KMS-11 (cell line): ENCODE results near the gene BNIP5.
"Not testable (repeated sequence)": the region's sequence is repeated elsewhere in the genome, so short reads cannot be mapped to it uniquely, and the experiment has no call there.

Experiments
- H2AFZ ChIP-seq: fragments of 200-600 bp; sonication (generic); 2 replicates; pipeline ENCODE4 v1.6.1; 2016; ENCODE audit warnings: antibody characterized with exemption, mixed run types, low read depth
- H3K27ac ChIP-seq: fragments of 200-600 bp; sonication (generic); 2 replicates; pipeline ENCODE4 v1.6.1; 2016; ENCODE audit warnings: mild to moderate bottlenecking, mixed run types
- H3K27me3 ChIP-seq: fragments of 200-600 bp; sonication (generic); 2 replicates; pipeline ENCODE4 v1.6.1; 2017; ENCODE audit warnings: mild to moderate bottlenecking, low read depth, mixed run types, moderate library complexity; ENCODE audit not compliant: insufficient read depth
- H3K36me3 ChIP-seq: fragments of 200-600 bp; sonication (generic); 2 replicates; pipeline ENCODE4 v1.6.1; 2017; ENCODE audit warnings: mild to moderate bottlenecking, mixed run types; ENCODE audit not compliant: insufficient read depth
- H3K4me1 ChIP-seq: fragments of 200-600 bp; sonication (generic); 2 replicates; pipeline ENCODE4 v1.6.1; 2016; ENCODE audit warnings: mild to moderate bottlenecking, low read depth, mixed run types; ENCODE audit not compliant: poor library complexity, severe bottlenecking
- H3K4me2 ChIP-seq: fragments of 200-600 bp; sonication (generic); 2 replicates; pipeline ENCODE4 v1.7.0; 2016; ENCODE audit warnings: mild to moderate bottlenecking, mixed run types
- H3K4me3 ChIP-seq: fragments of 200-600 bp; sonication (generic); IDR thresholded peaks from 2 replicates; pipeline ENCODE4 v1.6.1; 2017; ENCODE audit warnings: low read depth, low read length, mixed read lengths; ENCODE audit not compliant: insufficient read depth
- H3K79me2 ChIP-seq: fragments of 200-600 bp; sonication (generic); 2 replicates; pipeline ENCODE4 v1.6.1; 2016; ENCODE audit warnings: low read depth, mixed run types; ENCODE audit not compliant: insufficient read depth
- H3K9ac ChIP-seq: fragments of 200-600 bp; sonication (generic); 2 replicates; pipeline ENCODE4 v1.6.1; 2016; ENCODE audit warnings: mild to moderate bottlenecking, mixed run types
- H4K20me1 ChIP-seq: fragments of 200-600 bp; sonication (generic); 2 replicates; pipeline ENCODE4 v1.6.1; 2016; ENCODE audit warnings: mild to moderate bottlenecking, mixed run types; ENCODE audit not compliant: insufficient read depth
- TF ChIP-seq, protein P1 (sequence below): fragments of 200-600 bp; sonication (generic); conservative IDR thresholded peaks from 2 replicates; pipeline ENCODE4 v1.6.1; 2017; ENCODE audit warnings: low read depth, mild to moderate bottlenecking, antibody characterized with exemption, low read length, moderate library complexity, mixed read lengths

Gene BNIP5

DNA sequence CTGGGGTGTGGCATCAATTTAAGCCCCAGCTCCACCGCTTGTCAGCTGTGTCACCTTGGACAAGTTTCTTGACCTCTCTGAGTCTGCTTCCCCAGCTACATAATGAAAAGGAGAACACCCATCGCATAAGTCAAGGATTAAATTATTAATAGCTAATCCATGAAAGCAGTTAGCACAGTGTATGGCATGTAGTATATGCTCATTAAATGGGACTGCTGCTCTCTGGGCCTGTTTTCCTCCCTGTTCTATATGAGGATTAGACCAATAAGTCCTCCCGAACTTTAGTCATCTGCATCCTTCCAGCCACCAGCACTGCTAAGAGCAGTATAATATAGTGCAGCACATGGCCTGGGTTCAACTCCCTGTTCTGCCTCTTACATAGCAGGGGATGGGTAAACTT lies 31.1 kb upstream of the BNIP5 start:
- Histone ChIP-seq H3K9ac (no peak overlapping the region), H3K36me3 (no peaks in the 10 kb centered on the region), H3K4me1 (peaks cover 8% of the 10 kb centered on the region), H3K4me2 (no peak overlapping the region), H3K27ac (no peak overlapping the region), H2AFZ (no peak overlapping the region), H4K20me1 (no peaks in the 10 kb centered on the region), H3K27me3 (no peaks in the 10 kb centered on the region), H3K4me3 (no peak overlapping the region), H3K79me2 (no peaks in the 10 kb centered on the region)
- TF ChIP-seq, protein P1, sequence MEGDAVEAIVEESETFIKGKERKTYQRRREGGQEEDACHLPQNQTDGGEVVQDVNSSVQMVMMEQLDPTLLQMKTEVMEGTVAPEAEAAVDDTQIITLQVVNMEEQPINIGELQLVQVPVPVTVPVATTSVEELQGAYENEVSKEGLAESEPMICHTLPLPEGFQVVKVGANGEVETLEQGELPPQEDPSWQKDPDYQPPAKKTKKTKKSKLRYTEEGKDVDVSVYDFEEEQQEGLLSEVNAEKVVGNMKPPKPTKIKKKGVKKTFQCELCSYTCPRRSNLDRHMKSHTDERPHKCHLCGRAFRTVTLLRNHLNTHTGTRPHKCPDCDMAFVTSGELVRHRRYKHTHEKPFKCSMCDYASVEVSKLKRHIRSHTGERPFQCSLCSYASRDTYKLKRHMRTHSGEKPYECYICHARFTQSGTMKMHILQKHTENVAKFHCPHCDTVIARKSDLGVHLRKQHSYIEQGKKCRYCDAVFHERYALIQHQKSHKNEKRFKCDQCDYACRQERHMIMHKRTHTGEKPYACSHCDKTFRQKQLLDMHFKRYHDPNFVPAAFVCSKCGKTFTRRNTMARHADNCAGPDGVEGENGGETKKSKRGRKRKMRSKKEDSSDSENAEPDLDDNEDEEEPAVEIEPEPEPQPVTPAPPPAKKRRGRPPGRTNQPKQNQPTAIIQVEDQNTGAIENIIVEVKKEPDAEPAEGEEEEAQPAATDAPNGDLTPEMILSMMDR: no peak

DNA sequence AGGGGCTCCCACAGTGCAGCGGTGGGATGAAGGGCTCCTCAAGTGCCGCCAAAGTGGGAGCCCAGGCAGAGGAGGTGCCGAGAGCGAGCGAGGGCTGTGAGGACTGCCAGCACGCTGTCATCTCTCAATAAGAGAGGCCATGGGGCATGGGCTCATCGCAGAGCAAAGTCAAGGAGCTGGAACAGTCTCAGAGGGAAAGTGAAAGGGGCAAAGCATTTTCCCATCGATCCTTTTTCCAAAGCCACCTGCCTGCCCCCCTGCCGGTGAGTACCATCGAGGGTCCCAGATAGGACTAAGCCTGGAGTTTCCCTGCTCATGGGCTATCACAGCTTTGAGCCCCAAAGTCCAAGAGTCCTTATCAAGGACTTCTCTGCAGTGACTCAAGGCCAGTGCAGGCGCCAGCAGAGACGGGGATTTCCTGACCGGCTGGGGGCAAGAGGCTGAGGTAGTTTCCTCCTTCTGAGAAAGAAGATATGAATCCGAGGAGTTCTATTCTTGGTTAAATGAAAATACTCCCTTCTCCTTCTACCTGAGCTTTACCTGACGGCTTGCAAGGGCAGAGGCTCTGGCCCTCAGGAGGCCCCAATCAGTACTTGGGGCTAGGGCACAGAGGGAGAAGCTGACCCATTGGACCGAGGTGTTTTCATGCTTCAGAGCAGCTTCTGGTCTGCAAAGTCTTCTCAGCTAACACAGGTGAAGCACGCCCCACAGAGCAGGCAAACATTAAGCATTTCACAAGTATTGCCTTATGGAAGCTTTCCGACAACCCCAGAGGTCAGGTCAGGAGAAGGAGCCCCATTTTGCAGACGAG lies 28.2 kb upstream of the BNIP5 start:
- Histone ChIP-seq H3K27me3 (no peaks in the 10 kb centered on the region), H3K79me2 (no peaks in the 10 kb centered on the region), H3K4me2 (no peak overlapping the region), H3K27ac (no peak overlapping the region), H2AFZ (peak overlapping the region; percentile 11; the same call in 1 of the 2 replicates), H4K20me1 (no peaks in the 10 kb centered on the region), H3K36me3 (no peaks in the 10 kb centered on the region), H3K4me1 (peaks cover 8% of the 10 kb centered on the region), H3K4me3 (no peak overlapping the region), H3K9ac (no peak overlapping the region)
- TF ChIP-seq, protein P1: no peak

DNA sequence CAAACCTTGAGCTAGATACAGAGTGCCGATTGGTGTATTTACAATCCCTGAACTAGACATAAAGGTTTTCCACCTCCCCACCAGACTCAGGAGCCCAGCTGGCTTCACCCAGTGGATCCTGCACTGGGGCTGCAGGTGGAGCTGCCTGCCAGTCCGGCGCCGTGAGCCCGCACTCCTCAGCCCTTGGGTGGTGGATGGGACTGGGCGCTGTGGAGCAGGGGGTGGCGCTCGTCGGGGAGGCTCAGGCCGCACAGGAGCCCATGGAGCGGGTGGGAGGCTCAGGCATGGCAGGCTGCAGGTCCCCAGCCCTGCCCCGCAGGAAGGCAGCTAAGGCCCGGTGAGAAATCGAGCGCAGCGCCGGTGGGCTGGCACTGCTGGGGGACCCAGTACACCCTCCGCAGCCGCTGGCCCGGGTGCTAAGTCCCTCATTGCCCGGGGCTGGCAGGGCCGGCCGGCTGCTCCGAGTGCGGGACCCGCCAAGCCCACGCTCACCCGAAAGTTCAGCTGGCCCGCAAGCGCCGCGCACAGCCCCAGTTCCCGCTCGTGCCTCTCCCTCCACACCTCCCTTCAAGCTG lies 27.5 kb upstream of the BNIP5 start:
- H2AFZ ChIP-seq, H3K36me3 ChIP-seq, H4K20me1 ChIP-seq, H3K27ac ChIP-seq, H3K4me1 ChIP-seq, H3K79me2 ChIP-seq, H3K4me2 ChIP-seq, H3K4me3 ChIP-seq, H3K9ac ChIP-seq, H3K27me3 ChIP-seq: not testable (repeated sequence)

DNA sequence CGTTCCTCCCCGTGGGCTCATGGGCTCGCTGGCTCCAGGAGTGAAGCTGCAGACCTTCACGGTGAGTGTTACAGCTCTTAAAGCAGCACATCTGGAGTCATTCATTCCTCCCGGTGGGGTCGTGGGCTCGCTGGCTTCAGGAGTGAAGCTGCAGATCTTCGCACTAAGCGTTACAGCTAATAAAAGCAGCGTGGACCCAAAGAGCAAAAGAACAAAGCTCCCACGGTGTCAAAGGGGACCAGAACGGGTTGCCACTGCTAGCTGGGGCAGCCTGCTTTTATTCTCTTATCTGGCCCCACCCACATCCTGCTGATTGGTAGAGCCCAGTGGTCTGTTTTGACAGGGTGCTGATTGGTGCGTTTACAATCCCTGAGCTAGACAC lies 26.7 kb upstream of the BNIP5 start:
- not testable (repeated sequence) for H3K9ac ChIP-seq, H3K4me2 ChIP-seq, H3K79me2 ChIP-seq, H3K27me3 ChIP-seq, H3K4me3 ChIP-seq, H2AFZ ChIP-seq, H3K27ac ChIP-seq, H4K20me1 ChIP-seq, H3K36me3 ChIP-seq
- H3K4me1 ChIP-seq: peaks cover 11% of the 10 kb centered on the region

DNA sequence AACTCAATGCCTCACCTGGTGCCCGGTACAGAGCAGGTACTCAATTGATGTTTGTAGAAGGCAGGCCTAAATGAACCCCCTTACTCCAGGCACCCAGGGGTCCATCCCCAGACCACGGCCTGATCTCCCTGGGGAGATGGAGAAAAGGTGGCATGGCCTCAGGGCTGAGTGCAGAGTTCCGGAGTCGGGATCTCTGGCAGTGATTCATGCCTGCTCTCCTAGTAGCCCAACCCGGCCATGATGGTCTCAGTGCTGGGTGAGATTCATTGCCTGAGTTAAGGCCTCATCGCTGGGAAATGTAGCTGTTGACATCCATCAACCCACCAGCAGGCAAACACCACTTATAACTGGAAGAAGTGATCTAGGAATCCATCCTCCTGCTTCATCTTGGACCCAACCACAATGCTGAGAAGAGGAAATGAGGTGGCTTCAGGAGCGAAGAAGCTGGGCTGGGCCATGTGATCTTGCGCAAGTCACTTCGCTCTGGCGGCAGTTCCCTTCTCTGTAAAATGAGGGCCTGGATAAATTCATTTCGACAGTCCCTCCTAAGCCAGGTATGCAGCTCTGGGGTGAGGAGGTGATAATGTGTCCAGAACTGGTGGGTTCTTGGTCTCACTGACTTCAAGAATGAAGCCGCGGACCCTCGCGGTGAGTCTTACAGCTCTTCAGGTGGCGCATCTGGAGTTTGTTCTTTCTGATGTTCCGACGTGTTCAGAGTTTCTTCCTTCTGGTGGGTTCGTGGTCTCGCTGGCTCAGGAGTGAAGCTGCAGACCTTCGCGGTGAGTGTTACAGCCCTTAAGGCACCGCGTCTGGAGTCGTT lies 26.1 kb upstream of the BNIP5 start:
- Histone ChIP-seq H3K27me3 (no peaks in the 10 kb centered on the region), H3K4me1 (peaks cover 11% of the 10 kb centered on the region)

More for the DNA sequence above, 26.1 kb upstream of the BNIP5 start:
- Histone ChIP-seq H3K4me2 (no peak overlapping the region), H4K20me1 (no peaks in the 10 kb centered on the region), H3K36me3 (no peaks in the 10 kb centered on the region), H3K9ac (no peak overlapping the region), H3K79me2 (no peaks in the 10 kb centered on the region), H3K4me3 (no peak overlapping the region), H3K27ac (no peak overlapping the region), H2AFZ (no peak overlapping the region)
- TF ChIP-seq, protein P1: no peak
